Nephron (organoid): ENCODE measurements around the gene ADCK1.
"Not testable (repeated sequence)": the region's sequence is repeated elsewhere in the genome, so short reads cannot be mapped to it uniquely, and the experiment has no call there.

ENCODE experiments used
- H3K27ac Mint-ChIP-seq, 3 experiments: 2 replicates each; pipeline ENCODE4 v1.8.0; 2020; ENCODE audit warnings: mixed read lengths in 3 of 3, mild to moderate bottlenecking in 2 of 3, moderate library complexity in 1 of 3
- H3K27me3 Mint-ChIP-seq: 2 replicates; pipeline ENCODE4 v1.8.0; 2021; ENCODE audit warnings: low read depth, mild to moderate bottlenecking, moderate library complexity, mixed read lengths
- H3K36me3 Mint-ChIP-seq: 2 replicates; pipeline ENCODE4 v1.8.0; 2020; ENCODE audit warnings: low read depth, mixed read lengths
- H3K4me1 Mint-ChIP-seq: 2 replicates; pipeline ENCODE4 v1.8.0; 2020; ENCODE audit warnings: mixed read lengths
- H3K4me3 Mint-ChIP-seq, 3 experiments: 2 replicates each; pipeline ENCODE4 v1.8.0; 2020; ENCODE audit warnings: mild to moderate bottlenecking in 3 of 3, mixed read lengths in 3 of 3, moderate library complexity in 2 of 3
- H3K9me3 Mint-ChIP-seq: 2 replicates; pipeline ENCODE4 v1.8.0; 2020; ENCODE audit warnings: mixed read lengths
- CTCF ChIP-seq, 3 experiments: fragments of 200-600 bp; sonication (generic); IDR thresholded peaks; one replicate each; pipeline ENCODE4 v1.5.0; 2021; ENCODE audit warnings: antibody characterized with exemption in 3 of 3; ENCODE audit not compliant: unreplicated experiment in 3 of 3

The ADCK1 gene

DNA sequence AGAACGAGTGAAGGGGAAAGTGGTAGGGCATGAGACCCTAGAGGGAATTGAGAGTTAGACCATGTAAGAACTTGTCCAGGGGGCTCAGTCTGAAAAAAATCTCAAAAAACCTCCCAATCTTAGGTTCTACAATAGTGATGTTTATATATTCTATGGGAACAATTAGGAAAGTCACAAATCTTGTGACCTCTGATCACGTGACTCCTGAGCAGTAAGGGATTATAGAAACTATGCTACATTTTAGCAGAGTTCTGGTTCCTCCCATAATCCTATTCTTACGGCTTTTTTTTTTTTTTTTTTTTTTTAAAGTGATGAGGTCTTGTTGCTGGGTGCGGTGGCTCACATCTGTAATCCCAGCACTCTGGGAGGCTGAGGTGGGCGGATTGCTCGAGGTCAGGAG lies 5.8 kb downstream of the ADCK1 start:
- no peaks in the 10 kb centered on the region for H3K27me3 Mint-ChIP-seq
- H3K27ac Mint-ChIP-seq: no peak overlapping the region
- H3K4me1 Mint-ChIP-seq: no peaks in the 10 kb centered on the region
- H3K36me3 Mint-ChIP-seq: no peaks in the 10 kb centered on the region
- TF ChIP-seq CTCF (IDR thresholded peaks at IDR 0.05; ENCODE audit: unreplicated experiment in 3 of 3): no peak
- no peak overlapping the region for H3K4me3 Mint-ChIP-seq
- no peaks in the 10 kb centered on the region for H3K9me3 Mint-ChIP-seq

DNA sequence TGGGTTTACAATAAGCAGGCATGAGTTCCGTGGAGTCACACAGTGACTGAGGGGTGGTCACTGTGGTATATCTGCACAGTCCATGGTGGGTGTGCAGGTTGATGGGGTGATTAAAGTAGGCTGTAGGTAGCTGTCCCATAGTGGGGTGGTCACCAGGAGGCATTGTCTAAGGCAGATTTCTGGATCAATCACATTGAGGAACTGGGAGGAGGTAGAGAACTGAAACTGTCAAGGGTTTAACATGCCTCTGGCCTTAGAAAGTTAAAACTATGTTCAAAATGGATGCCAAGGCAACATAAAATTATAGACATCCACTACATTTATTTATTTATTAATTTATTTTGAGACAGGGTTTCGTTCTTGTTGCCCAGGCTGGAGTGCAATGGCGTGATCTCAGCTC lies 8.3 kb downstream of the ADCK1 start:
- Mint-ChIP-seq H3K9me3 (no peaks in the 10 kb centered on the region), H3K27me3 (no peaks in the 10 kb centered on the region), H3K27ac (no peak overlapping the region), H3K36me3 (no peaks in the 10 kb centered on the region), H3K4me3 (no peak overlapping the region), H3K4me1 (no peaks in the 10 kb centered on the region)
- no peak for TF ChIP-seq CTCF (IDR thresholded peaks at IDR 0.05; ENCODE audit: unreplicated experiment in 3 of 3)

GRCh38 chr14:77809011-77809410 lies 9.1 kb downstream of the ADCK1 start:
- no peak overlapping the region for H3K4me3 Mint-ChIP-seq
- no peaks in the 10 kb centered on the region for H3K27me3 Mint-ChIP-seq
- TF ChIP-seq CTCF (IDR thresholded peaks at IDR 0.05; ENCODE audit: unreplicated experiment in 3 of 3): no peak
- no peaks in the 10 kb centered on the region for H3K9me3 Mint-ChIP-seq
- no peaks in the 10 kb centered on the region for H3K4me1 Mint-ChIP-seq
- no peak overlapping the region for H3K27ac Mint-ChIP-seq
- no peaks in the 10 kb centered on the region for H3K36me3 Mint-ChIP-seq

- no peaks in the 10 kb centered on the region for H3K9me3 Mint-ChIP-seq
- no peak for TF ChIP-seq CTCF (IDR thresholded peaks at IDR 0.05; ENCODE audit: unreplicated experiment in 3 of 3)
- no peaks in the 10 kb centered on the region for H3K4me1 Mint-ChIP-seq
- no peaks in the 10 kb centered on the region for H3K36me3 Mint-ChIP-seq
- no peaks in the 10 kb centered on the region for H3K27me3 Mint-ChIP-seq
- no peak overlapping the region for H3K4me3 Mint-ChIP-seq
- H3K27ac Mint-ChIP-seq: no peak overlapping the region
Observed at GRCh38 chr14:77812028-77812427, 12.1 kb downstream of the ADCK1 start.

DNA sequence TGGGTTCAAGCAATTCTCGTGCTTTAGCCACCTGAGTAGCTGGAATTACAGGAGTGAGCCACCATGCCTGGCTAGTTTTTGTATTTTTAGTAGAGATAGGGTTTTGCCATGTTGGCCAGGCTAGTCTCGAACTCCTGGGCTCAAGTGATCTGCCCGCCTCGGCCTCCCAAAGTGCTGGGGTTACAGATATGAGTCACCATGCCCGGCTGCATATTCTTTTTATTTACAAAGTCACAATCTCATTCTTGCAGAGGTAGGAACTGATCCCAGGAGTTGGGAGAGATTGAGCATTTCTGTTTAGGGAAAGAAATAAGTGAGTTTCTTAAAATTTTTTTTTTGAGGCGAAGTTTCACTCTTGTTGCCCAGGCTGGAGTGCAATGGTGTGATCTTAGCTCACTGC lies 12.8 kb downstream of the ADCK1 start:
- not testable (repeated sequence) for H3K4me3 Mint-ChIP-seq, H3K4me1 Mint-ChIP-seq, H3K36me3 Mint-ChIP-seq, H3K27me3 Mint-ChIP-seq, H3K9me3 Mint-ChIP-seq, H3K27ac Mint-ChIP-seq

DNA sequence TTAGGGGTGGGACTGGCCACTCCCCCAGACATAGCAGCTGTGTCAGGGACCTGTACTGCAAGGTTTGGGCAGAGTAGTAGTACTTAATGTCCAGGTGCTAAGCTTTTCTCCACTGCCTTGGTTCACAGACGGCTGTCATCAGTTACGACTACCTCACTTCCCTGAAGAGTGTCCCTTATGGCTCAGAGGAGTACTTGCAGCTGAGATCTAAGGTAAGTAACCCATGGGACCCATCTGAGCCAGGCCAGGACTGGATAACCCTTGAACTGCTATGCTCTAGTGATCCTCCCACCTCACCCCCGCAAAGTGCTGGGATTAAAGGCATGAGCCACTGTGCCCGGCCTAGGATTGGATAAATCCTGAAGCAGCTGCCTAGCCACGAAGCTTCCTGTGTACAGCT lies 22.4 kb downstream of the ADCK1 start:
- Mint-ChIP-seq H3K27ac (no peak overlapping the region), H3K4me1 (no peaks in the 10 kb centered on the region), H3K36me3 (peaks cover 28% of the 10 kb centered on the region), H3K9me3 (no peaks in the 10 kb centered on the region), H3K4me3 (no peak overlapping the region), H3K27me3 (no peaks in the 10 kb centered on the region)
- no peak for TF ChIP-seq CTCF (IDR thresholded peaks at IDR 0.05; ENCODE audit: unreplicated experiment in 3 of 3)

DNA sequence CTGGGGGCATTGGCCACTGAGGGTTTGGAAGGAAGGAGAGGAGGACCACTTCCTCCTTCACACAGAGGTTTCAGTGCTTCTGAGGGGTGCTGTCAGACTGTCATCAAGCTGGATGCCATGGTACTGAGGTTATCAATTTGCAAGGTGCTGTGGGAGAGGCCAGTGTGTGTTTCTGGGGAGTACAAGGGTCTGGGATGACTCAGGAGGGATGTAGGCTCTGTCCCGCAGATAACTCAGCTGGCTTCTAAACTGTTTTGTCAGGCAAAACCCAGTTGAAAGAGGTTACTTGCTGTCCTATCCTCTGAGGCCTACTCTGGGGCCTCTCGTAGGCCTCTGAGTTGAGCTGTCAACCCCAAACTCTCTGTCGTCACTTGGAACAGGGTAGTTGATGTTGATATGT lies 22.8 kb downstream of the ADCK1 start:
- H3K36me3 Mint-ChIP-seq: peaks cover 28% of the 10 kb centered on the region
- no peak for TF ChIP-seq CTCF (IDR thresholded peaks at IDR 0.05; ENCODE audit: unreplicated experiment in 3 of 3)

More for the DNA sequence above, 22.8 kb downstream of the ADCK1 start:
- Mint-ChIP-seq H3K4me1 (no peaks in the 10 kb centered on the region), H3K27me3 (no peaks in the 10 kb centered on the region), H3K27ac (no peak overlapping the region), H3K4me3 (no peak overlapping the region), H3K9me3 (no peaks in the 10 kb centered on the region)
